ENCODE results near the gene IMMP2L.

The IMMP2L gene

DNA sequence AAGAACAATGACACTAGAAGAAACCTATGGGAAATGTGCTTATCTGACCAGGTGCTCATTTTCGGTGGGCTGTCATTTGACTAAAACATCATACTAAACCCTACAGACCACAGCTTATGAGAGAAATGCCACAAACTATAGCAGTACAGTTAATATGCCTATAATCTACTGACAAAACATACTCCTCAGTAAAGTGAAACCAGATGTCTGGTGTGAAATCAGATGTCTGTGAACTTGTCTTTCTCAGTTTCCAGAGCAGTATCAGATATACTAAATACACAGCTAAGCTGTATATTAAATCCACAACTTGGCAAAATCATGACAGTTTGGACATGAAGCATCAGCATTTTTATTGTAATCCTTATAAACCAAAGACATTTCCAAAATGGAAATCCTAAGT lies 3.3 kb downstream of the IMMP2L start:
- DNase-seq (ENCODE audit: low read depth): no peak
- no peak overlapping the region for H3K4me3 ChIP-seq (replicated peaks; ENCODE audit: low read depth, low read length)
- TF ChIP-seq, protein P1, sequence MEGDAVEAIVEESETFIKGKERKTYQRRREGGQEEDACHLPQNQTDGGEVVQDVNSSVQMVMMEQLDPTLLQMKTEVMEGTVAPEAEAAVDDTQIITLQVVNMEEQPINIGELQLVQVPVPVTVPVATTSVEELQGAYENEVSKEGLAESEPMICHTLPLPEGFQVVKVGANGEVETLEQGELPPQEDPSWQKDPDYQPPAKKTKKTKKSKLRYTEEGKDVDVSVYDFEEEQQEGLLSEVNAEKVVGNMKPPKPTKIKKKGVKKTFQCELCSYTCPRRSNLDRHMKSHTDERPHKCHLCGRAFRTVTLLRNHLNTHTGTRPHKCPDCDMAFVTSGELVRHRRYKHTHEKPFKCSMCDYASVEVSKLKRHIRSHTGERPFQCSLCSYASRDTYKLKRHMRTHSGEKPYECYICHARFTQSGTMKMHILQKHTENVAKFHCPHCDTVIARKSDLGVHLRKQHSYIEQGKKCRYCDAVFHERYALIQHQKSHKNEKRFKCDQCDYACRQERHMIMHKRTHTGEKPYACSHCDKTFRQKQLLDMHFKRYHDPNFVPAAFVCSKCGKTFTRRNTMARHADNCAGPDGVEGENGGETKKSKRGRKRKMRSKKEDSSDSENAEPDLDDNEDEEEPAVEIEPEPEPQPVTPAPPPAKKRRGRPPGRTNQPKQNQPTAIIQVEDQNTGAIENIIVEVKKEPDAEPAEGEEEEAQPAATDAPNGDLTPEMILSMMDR (IDR thresholded peaks at IDR 0.05; ENCODE audit: low read length, missing control alignments): no peak

DNA sequence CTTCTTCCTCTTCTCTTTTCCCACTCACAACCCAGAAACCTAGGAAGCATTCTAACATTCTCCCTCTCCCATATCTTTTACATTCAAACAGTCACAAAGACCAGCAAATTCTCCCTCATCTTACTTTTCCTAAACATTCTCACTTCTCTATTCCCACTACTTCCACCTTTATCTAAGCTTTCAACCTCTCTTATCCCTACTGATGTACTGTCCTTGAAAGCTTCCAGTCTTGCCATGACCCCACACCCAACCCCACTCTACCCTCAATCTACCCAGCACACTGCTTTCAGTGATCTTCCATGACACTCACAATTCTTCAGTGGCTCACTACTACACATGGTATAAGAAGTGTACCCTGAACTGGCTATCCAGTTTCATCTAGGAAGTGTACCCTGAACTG lies 5.3 kb downstream of the IMMP2L start:
- DNase-seq (ENCODE audit: low read depth): no peak
- TF ChIP-seq, protein P1 (IDR thresholded peaks at IDR 0.05; ENCODE audit: low read length, missing control alignments): no peak
- H3K4me3 ChIP-seq (replicated peaks; ENCODE audit: low read depth, low read length): no peak overlapping the region

DNA sequence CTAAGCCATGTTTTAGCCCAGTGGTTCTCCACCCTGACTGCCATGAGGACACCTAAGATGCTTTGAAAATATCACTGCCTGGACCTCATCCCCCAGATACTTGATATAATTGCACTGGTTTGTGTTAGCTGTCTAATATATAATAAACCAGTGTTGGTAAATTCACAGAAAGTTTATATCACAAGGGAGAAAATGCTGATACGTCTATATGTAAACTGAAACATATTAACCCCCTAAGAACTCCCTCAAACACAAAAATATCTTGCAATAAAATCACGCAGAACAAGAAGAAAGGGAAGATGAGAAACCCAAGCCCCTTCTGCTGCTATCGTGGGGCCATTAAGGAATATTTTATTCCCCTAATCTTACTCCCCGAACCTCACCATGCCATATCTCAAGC lies 8.2 kb downstream of the IMMP2L start:
- H3K4me3 ChIP-seq (replicated peaks; ENCODE audit: low read depth, low read length): no peak overlapping the region
- TF ChIP-seq, protein P1 (IDR thresholded peaks at IDR 0.05; ENCODE audit: low read length, missing control alignments): no peak
- no peak for DNase-seq (ENCODE audit: low read depth)

DNA sequence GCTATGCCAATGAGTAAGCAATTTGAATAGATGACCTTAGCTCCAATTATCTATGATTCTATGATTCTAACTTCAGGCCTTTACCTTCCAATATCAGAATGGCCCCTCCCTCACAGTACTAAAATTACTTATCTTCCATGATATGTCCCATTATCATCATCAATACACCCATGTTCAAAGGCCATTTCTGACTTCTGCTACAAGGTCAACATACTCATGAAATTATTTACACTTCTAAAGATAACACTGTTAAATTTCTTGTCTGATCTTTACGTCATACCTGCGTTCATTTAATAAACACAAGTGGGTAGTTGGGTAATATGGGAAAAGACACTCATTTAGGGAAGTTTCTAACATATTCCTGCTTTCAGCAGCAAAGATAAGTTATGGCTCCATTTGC lies 21.2 kb downstream of the IMMP2L start:
- TF ChIP-seq, protein P1 (IDR thresholded peaks at IDR 0.05; ENCODE audit: low read length, missing control alignments): no peak
- no peak for DNase-seq (ENCODE audit: low read depth)

DNA sequence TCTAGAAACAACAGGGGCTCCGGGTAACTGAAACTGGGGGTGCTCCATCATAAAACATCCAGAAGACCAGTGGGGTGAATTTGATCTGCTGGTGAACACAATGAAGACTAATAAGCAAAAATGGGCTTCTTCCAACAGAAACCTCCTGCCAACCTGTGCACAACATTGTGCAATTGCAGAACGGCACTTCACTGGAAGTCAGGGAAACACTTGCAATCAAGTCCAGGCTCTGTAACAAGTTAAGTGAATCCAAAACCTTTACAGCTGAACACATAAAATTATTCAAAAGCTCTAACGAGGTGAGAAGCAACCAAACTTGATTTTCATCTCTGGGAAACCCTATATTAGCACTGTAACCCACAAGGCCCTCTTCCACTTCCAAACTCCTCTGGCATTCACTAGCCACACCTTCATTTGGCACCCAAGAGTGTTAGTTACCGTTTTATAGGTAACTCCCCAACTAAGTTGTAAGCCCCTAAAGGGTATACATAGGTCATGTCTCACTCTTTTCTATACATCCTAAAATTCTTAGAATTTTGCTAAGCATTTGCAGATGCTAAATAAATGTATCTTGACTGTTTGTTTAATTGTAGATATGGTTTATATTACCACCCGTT lies 22.0 kb downstream of the IMMP2L start:
- no peak for DNase-seq (ENCODE audit: low read depth)
- TF ChIP-seq, protein P1 (IDR thresholded peaks at IDR 0.05; ENCODE audit: low read length, missing control alignments): no peak
- no peak overlapping the region for H3K4me3 ChIP-seq (replicated peaks; ENCODE audit: low read depth, low read length)

More for the DNA sequence above, 21.2 kb downstream of the IMMP2L start:
- H3K4me3 ChIP-seq (replicated peaks; ENCODE audit: low read depth, low read length): no peak overlapping the region

DNA sequence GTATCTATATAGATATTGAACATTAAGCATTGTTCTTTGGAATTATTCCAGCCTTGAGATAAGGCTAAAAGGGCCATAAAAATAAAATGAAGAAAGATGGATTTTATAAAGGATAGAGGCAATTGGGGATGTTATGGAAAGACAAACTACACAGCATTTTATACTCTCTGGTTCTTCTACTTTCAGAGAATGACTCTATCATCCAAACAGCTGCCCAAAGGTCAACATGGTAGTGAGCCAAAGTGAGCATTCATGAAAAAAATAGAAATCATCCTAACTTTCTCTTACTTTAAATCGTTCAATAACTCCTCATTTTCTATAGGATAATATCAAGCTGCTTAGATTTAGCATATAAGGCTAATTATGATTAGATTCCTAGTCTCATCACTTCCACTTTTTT lies 25.2 kb downstream of the IMMP2L start:
- TF ChIP-seq, protein P1 (IDR thresholded peaks at IDR 0.05; ENCODE audit: low read length, missing control alignments): no peak
- no peak for DNase-seq (ENCODE audit: low read depth)
- no peak overlapping the region for H3K4me3 ChIP-seq (replicated peaks; ENCODE audit: low read depth, low read length)

All from fibroblast of pulmonary artery (primary cell).